Stimulated activated CD8-positive, alpha-beta memory T cell treated with anti-CD3 and anti-CD28 coated beads, Interleukin-7, amount 100 ng/mL, for 48 hours (primary cell): Measurements from ENCODE around the gene MMP28.
A peak's percentile ranks its signal among the peaks of the same experiment; 100 is the strongest.

ENCODE experiments used
- DNase-seq, 2 donors: peaks; one replicate each; pipeline ENCODE4 v3.0.0-alpha.2; 2020; ENCODE audit warnings: low read depth in 1 of 2; ENCODE audit errors: extremely low read depth in 1 of 2

MMP28 gene

DNA sequence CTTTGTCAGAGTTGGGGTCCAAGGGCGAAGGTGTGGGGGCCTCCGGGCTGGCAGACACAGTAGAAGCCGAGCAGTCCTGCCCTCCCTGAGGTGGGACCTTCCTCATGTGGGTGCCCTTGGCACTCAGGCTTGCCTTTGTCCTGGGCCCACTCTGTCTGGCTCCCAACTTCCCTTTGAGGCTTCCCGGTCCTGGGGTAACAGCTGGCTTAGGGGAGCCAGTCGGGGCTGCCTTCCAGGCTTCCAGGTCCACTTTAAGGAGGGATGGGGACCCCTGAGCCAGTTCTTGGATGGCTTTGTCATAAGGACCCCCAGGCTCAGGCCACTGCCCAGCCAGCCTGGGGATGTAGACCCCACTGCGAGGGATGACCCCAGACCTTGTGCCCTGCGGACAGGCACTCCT is 50.2 kb downstream of the MMP28 start:
- DNase-seq, result no peak

DNA sequence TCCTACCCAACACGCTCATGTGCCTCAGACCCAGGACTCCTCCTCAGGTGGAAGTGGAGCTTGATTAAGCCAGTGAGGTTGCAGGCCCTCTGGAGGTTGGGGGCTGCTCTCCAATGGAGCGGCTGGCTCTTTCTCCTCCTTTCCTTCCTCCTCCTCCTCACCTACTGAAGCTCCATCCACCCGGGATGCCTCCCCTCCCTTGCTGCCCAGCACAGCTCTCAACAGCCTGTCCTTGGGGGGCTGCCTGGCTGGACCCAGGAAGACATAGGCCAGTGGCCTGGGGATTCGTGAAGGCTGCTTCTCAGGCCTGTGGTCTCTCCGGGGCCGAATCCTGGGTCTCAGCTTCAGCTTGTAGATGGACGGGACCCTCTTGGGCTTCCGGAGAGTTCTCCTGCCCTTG is 50.6 kb downstream of the MMP28 start:
- no peak for DNase-seq

DNA sequence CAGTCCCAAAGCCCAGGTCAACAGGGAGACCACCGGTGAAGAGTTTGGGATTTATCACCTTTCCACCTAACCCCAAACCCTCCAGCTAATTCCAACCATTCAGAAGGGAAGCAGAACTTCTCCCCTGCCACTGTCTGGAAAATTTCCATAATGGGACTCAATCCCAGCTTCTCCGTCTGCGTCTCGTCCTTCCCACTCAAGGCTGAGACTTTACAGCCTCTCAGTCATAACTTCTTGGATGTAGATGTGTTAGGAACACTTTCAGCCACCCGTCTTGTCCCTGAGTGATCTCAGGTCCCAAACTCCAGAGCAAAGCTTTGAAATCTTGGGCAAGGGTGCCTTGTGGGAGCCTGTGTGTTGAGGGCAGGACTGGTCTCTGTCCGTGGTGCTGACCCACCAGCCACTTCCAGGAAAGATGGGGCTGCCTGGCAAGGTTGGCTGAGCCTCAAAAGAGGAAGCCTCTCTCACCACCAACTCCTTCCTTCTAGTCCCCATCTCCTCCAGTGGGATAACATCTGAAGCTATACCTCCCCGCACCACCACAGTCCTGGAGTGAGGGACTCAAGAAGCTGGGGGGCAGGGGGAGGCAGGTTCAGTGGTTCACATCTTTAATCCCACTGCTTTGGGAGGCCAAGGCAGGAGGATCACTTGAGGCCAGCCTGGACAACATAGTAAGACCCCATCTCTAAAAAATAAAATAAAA is 51.7 kb downstream of the MMP28 start:
- no peak for DNase-seq

DNA sequence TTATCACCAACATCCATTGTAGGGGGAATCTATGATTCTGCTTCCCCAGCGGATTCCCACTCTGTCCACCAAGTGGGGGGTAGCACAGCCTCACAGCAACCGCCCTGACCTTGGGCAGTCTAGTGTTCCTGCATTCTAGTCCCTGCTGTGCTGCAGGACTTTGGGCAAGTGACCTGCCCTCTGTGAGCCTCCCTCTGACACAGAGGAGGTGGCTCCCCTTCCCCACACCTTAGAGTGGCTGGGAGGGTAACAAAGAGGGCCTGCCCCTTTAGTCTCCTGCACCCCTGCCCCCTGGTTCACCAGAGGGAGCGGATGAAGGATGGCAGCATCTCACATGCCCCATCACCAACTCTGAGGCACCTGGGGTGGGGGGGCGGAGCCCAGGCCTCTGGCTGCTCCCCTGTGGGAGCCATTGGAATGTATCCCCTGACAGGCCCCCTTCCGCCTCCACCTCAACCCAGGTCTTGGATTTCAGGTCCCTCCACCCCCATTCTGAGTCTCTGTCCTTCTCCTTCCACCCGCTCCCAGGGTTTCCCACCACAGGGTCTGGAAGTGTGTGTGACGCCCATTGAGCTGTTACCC is 52.5 kb downstream of the MMP28 start:
- no peak for DNase-seq

DNA sequence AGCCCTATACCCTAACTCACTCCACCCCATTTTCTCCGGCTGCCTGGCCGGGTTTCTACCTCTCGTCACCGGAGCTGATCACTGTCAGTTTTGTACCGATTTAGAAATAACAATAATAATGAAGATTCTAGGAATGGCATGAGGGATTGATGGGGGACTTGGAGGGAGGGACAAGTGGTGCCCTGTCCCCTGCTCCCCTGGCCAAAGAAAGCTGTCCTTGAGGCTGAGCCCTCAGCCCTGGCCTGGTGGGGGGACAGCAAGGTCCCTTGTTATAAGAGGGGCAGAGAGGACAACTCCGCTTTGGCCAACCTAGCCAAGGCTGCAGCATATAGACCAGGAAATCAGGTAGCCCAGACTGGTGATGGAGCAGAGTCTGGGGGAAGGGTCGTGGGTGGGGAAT is 52.9 kb downstream of the MMP28 start:
- no peak for DNase-seq

DNA sequence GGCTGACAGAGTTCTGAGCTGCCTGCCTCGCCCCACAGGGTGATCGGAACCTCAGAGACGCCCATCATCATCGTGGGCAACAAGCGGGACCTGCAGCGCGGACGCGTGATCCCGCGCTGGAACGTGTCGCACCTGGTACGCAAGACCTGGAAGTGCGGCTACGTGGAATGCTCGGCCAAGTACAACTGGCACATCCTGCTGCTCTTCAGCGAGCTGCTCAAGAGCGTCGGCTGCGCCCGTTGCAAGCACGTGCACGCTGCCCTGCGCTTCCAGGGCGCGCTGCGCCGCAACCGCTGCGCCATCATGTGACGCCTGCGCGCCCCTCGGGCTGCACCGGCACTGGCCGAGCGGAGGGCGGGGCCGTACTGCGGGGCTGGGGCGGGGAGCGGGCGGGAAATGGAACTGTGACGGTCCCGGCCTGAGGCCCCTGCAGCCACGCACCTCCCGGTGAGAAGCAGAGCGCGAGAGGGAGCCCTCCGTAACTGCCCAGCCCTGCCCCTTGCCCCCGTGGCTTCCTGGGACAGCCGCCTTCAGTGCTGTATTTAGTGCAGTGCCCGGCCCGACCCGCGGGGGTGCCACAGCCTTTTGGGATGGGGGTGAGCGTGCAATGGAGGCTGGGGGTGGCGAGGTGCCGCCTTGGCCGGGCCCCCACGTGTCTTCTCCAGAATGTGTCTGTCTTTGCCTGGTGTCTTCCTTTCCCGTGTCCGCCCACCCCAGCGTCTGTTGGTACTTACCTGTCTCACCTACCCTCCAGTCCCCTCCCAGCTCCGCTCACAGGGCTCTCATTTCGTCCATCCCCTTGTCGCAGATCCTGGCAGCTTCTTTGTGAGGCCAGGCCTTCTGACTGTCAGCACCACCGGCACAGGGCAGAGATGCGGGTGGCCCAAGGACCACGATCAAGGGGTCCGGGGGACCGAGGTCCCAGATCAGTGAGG is 54.2 kb downstream of the MMP28 start:
- no peak for DNase-seq

DNA sequence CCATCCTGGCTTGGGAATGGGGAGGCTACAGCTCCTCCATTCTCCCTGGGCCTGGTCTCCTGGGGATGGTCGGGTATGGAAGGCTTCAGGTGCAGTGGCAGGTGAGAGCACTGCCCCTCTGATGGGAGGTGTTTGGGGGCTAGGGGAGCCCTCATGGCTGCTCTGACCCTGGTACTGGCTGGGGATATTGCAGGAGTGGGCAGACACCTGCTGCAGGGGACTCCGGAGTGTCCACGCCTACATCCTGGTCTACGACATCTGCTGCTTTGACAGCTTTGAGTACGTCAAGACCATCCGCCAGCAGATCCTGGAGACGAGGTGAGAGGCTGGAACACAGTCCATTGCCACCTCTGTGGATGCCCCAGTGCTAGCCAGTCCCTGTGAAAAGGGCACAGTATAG is 55.2 kb downstream of the MMP28 start:
- no peak for DNase-seq

DNA sequence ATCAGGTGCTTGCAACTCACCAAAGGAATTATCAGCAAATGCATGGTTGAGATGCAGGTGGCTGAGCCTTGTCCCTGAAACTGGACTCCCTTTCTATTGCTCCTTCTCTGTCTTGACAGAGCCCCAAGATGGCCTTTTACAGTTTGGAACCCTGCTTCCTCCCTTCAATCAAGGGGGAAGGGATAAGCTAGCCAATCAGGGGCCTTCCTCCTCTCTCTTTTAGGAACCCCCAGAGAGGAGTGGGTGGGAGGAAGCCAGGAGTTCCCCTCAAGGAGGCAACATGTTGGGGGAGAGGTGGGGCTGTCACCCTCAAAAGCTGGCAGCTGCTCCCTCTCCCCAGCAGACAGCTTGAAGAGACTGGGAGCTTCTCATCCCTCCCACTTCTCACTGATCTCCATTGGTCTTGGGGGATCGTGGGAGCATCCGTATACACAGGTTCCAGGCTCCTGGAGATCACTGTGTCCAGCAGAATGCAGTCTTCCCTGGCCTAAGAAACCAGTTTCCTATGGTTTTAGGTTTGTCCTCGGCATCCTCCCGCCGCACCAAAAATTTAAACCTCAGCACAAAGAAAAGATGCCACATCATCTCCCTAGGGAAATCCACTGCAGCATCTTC is 56.8 kb downstream of the MMP28 start:
- no peak for DNase-seq

DNA sequence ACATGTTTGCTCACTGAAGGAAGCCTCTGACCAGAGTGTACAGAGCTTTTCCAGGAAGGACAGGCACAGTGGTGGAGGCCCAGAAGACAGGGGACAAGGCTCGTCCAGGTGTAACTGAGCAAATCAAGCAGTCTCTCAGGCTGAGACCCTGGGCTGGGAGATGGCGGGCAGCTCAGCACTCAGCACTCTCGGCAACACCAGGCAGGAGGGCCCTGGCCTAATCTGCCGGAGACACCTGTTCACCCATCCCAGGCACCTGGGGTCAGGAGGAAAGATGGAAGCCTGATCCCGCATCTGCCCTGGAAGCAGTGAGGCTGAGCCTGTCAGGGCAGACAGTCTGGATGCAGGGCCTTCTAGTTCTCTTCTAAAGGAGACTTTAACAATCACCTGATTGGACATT is 59.2 kb downstream of the MMP28 start:
- DNase-seq, result no peak

DNA sequence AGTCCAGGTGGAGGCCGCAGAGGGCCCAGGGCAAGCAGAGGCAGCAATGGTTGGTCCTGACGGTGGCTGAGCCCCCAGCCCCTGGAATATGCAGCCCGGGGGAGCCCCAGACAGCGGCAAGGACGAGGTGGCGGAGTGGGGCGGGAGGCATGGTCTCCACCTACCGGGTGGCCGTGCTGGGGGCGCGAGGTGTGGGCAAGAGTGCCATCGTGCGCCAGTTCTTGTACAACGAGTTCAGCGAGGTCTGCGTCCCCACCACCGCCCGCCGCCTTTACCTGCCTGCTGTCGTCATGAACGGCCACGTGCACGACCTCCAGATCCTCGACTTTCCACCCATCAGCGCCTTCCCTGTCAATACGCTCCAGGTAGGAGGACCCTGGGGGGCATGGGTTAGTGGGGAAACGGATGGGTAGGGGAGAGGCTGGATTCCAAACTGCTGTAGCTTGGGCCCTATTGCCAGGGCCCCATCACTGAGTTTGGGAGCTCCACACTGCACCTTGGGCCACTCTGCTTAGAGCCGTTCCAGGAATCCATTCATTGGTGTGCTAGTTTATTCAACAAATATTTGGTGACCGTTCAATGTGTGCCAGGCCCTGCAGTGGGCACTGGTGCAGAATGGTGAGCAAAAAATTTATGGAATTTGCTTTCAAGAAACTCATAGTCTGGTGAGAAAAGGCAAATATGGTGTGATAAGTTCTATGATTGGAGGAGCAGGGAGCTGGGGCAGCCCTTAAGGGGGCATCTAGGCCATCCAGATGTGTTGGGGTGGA is 60.2 kb downstream of the MMP28 start:
- no peak for DNase-seq

DNA sequence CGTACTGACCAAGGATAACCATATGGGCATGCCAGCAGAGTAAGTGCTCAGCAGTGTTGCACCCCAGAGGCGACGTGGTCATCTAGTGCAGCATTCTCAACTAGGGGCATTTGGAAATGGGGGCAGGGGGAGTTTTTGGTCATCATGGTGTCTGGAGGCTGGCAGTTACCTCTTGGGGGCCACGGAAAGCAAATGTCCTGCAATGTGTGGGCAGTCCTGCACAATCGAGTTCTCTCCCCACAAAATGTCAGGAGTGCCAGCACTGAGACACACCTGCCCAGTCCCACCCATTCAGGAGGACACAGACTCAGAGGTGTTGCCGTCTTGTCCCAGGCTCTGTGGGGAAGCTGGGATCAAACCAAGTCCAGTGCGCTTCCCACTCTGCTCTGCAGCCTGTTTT is 61.0 kb downstream of the MMP28 start:
- DNase-seq, result no peak

DNA sequence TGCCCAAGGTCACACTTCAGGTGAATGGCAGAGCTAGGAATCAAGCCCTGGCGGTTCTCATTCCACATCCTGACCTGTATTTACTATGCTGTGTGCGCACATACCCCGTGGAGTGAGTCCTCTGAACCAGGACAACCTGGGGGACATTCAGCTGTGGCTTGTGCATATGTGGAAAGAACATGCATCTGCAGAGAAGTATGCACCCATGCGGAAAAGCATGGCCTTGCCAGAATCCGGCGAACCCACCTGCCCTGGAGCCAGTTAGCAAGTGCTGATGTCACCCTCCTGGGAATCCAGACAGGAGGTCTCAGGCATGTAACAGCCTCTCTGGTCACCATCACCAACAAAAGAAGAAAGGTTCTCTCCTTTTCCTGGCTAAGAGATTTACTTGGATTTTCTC is 62.1 kb downstream of the MMP28 start:
- DNase-seq, result no peak

DNA sequence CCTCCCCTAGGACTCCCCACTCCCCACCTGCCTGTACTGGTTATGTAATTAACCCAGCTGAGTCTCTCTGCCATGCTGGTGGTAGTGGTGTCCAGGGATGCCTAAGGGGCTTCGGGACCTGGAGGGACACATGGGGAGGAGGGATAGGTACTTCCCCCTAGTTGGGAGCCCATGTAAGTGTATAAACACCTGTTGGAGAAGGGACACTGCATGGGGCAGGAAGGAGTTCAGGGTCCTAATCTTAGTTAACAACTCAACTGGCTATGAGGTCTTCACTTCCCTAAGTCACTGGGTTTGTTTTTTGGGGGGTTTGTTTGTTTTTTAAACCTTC is 62.7 kb downstream of the MMP28 start:
- no peak for DNase-seq

DNA sequence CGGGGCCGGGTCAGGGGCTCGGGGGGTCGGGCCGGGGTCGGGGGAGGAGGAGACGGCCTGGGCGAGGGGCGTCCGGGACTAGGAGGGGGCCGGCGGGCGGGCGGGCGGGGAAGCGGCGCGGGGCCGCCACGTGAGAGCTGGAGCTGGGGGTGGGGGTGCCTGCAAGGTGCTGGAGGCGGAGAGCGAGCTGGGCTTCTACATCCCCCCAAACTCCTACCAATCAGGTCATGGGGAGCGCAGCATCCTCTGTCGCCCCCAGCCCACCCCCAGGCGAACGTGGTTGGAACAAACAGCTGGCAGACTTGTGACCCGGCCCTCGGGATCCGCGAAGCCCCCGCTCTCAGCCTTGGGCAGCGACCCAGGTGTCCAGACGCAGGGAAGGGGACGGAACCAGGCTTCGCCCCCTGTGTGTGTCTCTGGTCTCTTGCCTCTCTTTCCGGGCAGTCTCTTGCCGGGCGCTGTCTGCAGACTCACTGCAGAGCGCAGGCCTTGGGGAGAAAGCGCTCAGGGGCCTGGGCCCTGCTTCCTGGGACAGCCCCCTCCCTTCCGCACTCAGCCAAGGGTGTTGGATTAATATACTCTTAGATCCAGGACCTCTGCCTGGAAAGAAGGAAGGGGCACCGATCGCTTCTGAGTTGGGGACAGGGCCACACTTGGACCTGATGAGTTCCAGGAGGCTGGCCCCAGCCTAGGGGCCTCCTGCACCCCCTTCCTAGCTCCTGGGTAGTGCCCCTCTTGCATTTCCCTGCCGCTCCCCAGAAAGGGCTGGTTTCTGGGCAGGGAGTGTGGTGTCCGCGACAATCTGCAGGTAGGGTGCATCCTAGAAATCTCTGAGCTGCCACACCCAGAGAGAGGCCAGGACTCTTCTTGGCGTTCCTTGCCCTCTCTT is 63.3 kb downstream of the MMP28 start:
- no peak for DNase-seq

DNA sequence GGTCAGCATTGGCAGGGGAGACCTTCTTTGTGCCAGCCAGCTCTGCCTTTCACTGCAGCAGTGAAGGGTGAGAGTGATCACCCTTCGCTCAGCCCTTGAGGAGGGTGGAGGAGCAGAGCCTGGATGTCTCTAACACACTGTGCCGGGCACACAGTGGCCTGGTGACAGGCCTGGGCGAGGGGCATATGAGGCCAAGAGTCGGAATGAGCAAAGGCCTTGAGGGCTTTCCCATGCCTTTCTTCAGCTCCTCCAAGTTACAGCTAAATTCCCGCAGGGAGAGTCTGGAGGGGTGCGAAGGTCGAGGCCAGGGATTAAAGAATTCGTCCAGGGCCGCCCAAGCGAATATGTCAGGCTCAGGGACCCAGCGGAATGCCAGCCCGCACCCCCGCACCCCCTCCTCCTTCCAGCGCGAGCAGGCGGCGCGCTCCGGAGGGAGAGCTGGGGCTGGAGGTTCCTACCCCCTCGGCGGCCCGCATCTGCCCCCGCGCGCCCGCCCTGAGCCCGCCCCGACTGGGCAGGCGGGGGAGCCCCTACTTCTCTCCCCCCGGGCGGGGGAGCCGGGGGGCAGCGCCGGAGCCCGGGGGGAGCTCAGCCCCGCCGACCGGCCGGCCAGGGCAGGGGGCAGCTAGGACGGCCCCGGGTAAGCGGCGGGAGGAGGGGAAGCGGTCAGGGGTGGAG is 64.1 kb downstream of the MMP28 start, which contains the start of gene RASL10B:
TSS of gene RASL10B (plus strand) at position 401 of the 678 bp plus-strand sequence. CDS start 3,546 bp downstream, outside the sequence.
- DNase-seq, result peak in 1 of 2 donors; percentile 30

DNA sequence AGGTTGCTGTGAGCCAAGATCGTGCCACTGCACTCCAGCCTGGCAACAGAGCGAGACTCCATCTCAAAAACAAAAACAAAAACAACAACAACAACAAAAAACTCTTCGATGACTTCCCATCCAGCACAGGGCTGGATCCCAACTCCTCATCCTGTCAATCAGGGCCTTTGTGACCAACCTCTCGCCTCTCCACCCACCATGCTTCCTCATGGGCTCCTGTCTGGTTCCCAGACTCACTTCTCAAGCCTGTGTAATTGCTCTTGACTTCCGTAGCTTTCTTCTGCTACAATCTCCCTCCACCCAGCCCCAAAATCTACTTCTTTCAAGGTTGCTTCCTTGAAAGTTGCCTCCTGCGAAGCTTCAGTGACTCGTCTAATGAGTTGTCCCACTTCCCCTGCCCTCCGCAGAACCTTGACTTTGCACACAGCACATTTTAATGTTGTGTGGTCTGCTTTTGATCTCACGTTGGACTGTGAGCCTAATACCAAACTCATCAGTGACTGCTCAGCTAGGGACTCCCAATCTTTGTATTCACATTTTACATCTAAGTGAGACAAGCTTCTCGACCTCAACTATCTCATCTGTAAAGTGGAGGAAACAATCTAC is 64.9 kb downstream of the MMP28 start:
- DNase-seq, result no peak

DNA sequence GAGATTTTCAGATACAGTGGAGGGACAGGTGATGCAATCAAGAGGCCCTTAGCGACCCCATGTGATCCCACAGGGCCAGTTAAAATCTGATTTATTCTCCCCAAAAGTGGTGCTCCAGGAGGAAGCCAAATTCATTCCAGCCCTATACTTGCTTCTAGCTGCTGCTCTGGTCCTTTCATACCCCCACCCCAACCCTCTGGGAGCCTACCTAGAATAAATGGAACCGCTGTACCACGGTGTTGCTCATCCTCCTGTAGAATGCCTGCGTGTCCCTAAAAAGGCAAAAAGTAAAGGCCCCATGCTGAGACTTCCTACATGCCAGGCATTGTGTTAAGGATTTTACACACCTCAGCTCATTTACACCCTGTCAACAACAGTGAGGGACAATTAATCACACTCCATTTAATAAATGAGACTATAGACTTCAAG is 66.0 kb downstream of the MMP28 start:
- no peak for DNase-seq

DNA sequence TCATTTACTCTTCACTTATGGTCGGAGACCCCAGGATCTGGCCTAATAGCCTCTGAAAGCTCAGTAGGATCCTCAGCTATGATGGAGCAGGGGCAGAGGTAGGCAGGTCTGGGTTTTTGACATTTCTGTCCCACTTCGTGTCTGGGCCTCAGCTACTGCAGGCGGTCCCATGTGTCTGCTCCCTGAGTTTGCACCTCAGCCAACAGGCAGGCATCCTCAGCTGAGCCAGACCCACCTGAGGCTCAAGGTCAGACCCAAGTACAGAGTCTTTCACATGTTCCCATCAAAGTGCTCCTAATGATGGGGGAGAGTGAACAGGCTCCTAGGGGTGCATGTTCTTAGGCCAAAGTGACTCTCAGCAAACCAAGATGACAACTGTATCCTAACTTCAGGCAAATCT is 66.9 kb downstream of the MMP28 start:
- DNase-seq, result no peak

DNA sequence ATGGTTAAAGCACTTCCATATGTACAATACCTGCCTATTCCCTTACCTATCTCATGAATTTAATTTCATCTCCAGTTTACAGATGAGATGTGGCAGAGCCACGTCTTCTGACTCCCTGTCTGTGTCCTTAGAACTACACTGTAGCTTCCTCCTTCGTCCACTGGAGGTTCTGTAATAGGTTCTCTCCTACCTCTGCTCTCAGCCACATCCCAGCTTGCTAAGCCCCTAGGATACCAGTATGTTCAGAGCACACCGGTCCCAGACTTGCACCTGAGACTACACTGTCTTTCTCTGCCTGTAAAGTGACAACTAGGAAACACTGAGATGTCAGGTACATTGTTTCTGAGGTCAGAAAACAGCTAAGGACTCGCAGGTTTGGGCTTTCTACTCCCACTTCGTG is 67.8 kb downstream of the MMP28 start:
- no peak for DNase-seq
